ENCODE results near the gene SYNJ1.

The SYNJ1 gene

GRCh38 chr21:32750405-32750804 lies 22.6 kb upstream of the SYNJ1 start:
- TF ChIP-seq GATA2 (IDR thresholded peaks at IDR 0.05; ENCODE audit: low read depth, low read length): no peak
- TF ChIP-seq GATA3 (IDR thresholded peaks at IDR 0.05; ENCODE audit: low read depth, low read length): no peak

- no peak for TF ChIP-seq GATA2 (IDR thresholded peaks at IDR 0.05; ENCODE audit: low read depth, low read length)
- no peak for TF ChIP-seq GATA3 (IDR thresholded peaks at IDR 0.05; ENCODE audit: low read depth, low read length)
Measured at GRCh38 chr21:32749662-32750061, 21.8 kb upstream of the SYNJ1 start.

- TF ChIP-seq GATA3 (IDR thresholded peaks at IDR 0.05; ENCODE audit: low read depth, low read length) (no peak), GATA2 (IDR thresholded peaks at IDR 0.05; ENCODE audit: low read depth, low read length) (no peak)
Measured at GRCh38 chr21:32748529-32748928, 20.7 kb upstream of the SYNJ1 start.

GRCh38 chr21:32747396-32747795 lies 19.6 kb upstream of the SYNJ1 start:
- TF ChIP-seq GATA3 (IDR thresholded peaks at IDR 0.05; ENCODE audit: low read depth, low read length): no peak
- no peak for TF ChIP-seq GATA2 (IDR thresholded peaks at IDR 0.05; ENCODE audit: low read depth, low read length)

GRCh38 chr21:32742396-32742795 lies 14.6 kb upstream of the SYNJ1 start:
- no peak for TF ChIP-seq GATA3 (IDR thresholded peaks at IDR 0.05; ENCODE audit: low read depth, low read length)
- no peak for TF ChIP-seq GATA2 (IDR thresholded peaks at IDR 0.05; ENCODE audit: low read depth, low read length)

GRCh38 chr21:32741336-32741735 lies 13.5 kb upstream of the SYNJ1 start:
- TF ChIP-seq GATA2 (IDR thresholded peaks at IDR 0.05; ENCODE audit: low read depth, low read length) (no peak), GATA3 (IDR thresholded peaks at IDR 0.05; ENCODE audit: low read depth, low read length) (no peak)

- TF ChIP-seq GATA2 (IDR thresholded peaks at IDR 0.05; ENCODE audit: low read depth, low read length): no peak
- TF ChIP-seq GATA3 (IDR thresholded peaks at IDR 0.05; ENCODE audit: low read depth, low read length): no peak
Measured at GRCh38 chr21:32739946-32740345, 12.1 kb upstream of the SYNJ1 start.

- TF ChIP-seq GATA3 (IDR thresholded peaks at IDR 0.05; ENCODE audit: low read depth, low read length): no peak
- TF ChIP-seq GATA2 (IDR thresholded peaks at IDR 0.05; ENCODE audit: low read depth, low read length): no peak
Measured at GRCh38 chr21:32735524-32735923, 7.7 kb upstream of the SYNJ1 start.

GRCh38 chr21:32733990-32734613 lies 6.3 kb upstream of the SYNJ1 start:
- TF ChIP-seq GATA3 (IDR thresholded peaks at IDR 0.05; ENCODE audit: low read depth, low read length) (no peak), GATA2 (IDR thresholded peaks at IDR 0.05; ENCODE audit: low read depth, low read length) (no peak)

- TF ChIP-seq GATA3 (IDR thresholded peaks at IDR 0.05; ENCODE audit: low read depth, low read length) (no peak), GATA2 (IDR thresholded peaks at IDR 0.05; ENCODE audit: low read depth, low read length) (no peak)
Measured at GRCh38 chr21:32733356-32733755, 5.5 kb upstream of the SYNJ1 start.

- TF ChIP-seq GATA3 (IDR thresholded peaks at IDR 0.05; ENCODE audit: low read depth, low read length) (no peak), GATA2 (IDR thresholded peaks at IDR 0.05; ENCODE audit: low read depth, low read length) (no peak)
Measured at GRCh38 chr21:32732544-32732943, 4.7 kb upstream of the SYNJ1 start.

- TF ChIP-seq GATA2 (IDR thresholded peaks at IDR 0.05; ENCODE audit: low read depth, low read length): no peak
- no peak for TF ChIP-seq GATA3 (IDR thresholded peaks at IDR 0.05; ENCODE audit: low read depth, low read length)
Measured at GRCh38 chr21:32728848-32729247, 1.0 kb upstream of the SYNJ1 start.

GRCh38 chr21:32728456-32728839 lies 635 bp upstream of the SYNJ1 start:
- TF ChIP-seq GATA3 (IDR thresholded peaks at IDR 0.05; ENCODE audit: low read depth, low read length): no peak
- no peak for TF ChIP-seq GATA2 (IDR thresholded peaks at IDR 0.05; ENCODE audit: low read depth, low read length)

- TF ChIP-seq GATA2 (IDR thresholded peaks at IDR 0.05; ENCODE audit: low read depth, low read length): no peak
- TF ChIP-seq GATA3 (IDR thresholded peaks at IDR 0.05; ENCODE audit: low read depth, low read length): no peak
Measured at GRCh38 chr21:32726839-32727686, 750 bp downstream of the SYNJ1 start.

GRCh38 chr21:32719085-32719484 lies 8.7 kb downstream of the SYNJ1 start:
- no peak for TF ChIP-seq GATA3 (IDR thresholded peaks at IDR 0.05; ENCODE audit: low read depth, low read length)
- TF ChIP-seq GATA2 (IDR thresholded peaks at IDR 0.05; ENCODE audit: low read depth, low read length): no peak

Measured in SH-SY5Y (cell line).